Nasal cavity respiratory epithelium epithelial cell of viscerocranial mucosa (primary cell): ENCODE measurements around the gene TTLL10. TPM values are rescaled to one million over a fixed set of nuclear protein-coding genes. Genes with fewer than 3 reads are reported as not detected.

Experiments used
- total RNA-seq: library from RNA; depleted of rRNA; stranded (reverse); fragments of >200 nt; gene quantifications from 2 replicates; pipeline ENCODE4 v1.2.3, GENCODE V29; 2014

Gene TTLL10, protein sequence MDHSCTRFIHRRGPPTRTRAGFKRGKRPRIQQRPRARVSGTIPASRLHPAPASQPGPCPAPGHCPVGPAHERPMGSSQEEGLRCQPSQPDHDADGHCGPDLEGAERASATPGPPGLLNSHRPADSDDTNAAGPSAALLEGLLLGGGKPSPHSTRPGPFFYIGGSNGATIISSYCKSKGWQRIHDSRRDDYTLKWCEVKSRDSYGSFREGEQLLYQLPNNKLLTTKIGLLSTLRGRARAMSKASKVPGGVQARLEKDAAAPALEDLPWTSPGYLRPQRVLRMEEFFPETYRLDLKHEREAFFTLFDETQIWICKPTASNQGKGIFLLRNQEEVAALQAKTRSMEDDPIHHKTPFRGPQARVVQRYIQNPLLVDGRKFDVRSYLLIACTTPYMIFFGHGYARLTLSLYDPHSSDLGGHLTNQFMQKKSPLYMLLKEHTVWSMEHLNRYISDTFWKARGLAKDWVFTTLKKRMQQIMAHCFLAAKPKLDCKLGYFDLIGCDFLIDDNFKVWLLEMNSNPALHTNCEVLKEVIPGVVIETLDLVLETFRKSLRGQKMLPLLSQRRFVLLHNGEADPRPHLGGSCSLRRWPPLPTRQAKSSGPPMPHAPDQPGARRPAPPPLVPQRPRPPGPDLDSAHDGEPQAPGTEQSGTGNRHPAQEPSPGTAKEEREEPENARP
- total RNA-seq = 0.28 TPM in 1 of 2 replicates, not detected in the other

DNA sequence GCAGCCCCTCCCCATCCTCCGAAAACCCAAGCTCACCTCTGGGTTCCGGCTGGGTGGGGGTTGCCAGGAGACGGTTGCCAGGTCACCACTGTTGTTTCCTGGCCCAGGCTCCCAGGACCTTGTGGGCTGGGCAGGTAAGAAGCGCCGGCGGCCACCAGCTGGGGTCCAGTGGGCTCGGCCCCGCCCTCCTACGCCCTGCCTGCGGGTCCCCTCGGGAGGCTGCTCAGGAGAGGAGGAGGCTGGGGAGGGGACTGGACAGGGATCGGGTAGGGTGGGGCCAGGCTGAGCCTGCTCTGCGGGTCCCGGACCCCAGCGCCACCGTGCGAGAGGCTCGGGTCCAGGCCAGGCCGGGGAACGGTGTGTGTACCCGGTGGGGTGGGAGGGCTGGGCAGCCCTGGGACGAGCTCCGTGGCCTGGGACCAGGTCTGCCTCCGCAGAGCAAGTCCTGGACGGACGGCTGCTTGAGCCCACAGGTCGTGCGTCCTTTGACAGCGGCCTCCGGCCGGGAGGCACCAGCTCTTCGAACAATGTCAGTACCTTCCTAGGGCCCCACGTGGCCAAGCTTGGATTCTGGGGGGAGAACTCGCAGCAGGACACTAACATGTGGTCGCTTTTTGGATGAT is at the start of gene TTLL10:
Gene TTLL10 (plus strand): TSS at position 88 of the 623 bp plus-strand sequence. CDS start 5,336 bp downstream, outside the sequence.

DNA sequence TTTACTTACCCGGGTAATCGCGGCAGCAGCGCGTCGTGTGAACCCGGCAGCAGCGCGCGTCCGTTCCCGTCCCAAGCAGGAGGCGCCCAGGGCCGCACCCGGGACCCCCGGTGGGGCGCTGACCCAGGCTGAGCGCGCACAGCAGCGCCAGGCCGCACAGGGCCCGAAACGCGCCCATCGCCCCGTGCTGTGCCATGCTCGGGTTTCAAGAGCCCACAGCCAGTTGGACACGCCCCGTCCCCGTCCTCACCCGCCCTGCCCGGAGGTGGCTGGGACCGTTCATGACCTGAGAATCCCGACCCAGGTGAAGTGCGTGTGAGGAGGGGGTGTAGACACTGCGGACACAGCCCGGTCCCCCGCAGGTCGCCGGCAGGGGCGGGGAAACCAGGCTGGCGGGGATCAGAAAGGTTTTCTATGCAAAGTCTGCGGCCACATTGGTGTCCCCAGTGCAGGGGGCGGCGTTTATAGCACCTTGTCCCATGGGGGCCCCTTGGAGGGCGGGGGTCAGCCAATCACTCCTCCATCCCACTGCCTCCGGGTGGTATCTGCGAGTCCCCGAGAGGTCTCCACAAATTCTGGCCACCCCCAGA is 32.8 kb downstream of the TTLL10 start, which contains the start of gene TNFRSF18:
Gene TNFRSF18 (minus strand): TSS at position 217 of the 590 bp plus-strand sequence. CDS start 21 bp downstream, at position 196.

DNA sequence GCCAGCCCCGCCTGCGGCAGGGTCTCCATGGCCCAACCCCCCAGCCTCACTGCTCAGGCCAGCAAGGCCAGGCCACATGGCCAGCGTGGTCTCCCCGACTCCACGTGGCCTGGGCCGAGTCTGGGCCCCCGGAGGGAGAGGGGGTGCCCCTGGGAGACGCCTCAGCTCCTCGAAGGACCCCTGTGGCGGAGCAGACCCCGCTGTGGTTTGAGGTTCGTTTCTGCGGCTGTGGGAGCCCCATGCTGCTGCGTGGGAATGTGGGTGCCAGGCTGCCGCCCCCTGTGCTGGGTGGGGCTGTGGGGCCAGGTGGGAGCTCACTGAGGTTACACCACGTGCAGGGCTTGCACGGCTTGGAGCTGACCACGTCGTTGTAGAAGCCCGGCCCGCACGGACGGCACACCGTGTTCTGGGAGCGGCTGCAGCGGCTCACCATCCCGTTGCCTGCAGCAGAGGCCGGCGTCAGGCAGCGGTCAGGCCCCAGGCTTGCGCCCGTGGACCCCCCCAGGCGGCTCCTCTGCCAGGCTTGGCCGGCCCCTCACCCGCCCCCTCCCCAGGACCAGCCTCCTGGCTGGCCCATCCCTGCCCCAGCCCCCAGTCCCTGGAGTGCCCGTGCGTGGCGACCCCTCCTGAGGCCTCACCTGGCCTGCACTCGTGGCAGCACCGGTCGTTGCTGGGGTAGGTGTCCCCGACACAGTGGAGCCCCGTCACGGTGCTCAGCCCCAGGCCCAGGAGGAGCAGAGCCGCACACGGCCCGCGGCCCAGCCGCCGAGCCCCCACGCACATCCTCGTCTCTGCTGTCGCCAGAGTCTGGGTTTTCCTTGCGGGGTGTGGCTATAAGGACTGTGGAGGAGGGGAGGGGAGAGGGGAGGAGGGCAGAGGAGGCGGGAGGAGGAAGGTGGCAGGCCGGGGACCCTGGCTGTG is 39.9 kb downstream of the TTLL10 start, which contains the start of gene TNFRSF4:
Gene TNFRSF4 (minus strand): TSS at position 809 of the 921 bp plus-strand sequence. CDS start 26 bp downstream, at position 783.

DNA sequence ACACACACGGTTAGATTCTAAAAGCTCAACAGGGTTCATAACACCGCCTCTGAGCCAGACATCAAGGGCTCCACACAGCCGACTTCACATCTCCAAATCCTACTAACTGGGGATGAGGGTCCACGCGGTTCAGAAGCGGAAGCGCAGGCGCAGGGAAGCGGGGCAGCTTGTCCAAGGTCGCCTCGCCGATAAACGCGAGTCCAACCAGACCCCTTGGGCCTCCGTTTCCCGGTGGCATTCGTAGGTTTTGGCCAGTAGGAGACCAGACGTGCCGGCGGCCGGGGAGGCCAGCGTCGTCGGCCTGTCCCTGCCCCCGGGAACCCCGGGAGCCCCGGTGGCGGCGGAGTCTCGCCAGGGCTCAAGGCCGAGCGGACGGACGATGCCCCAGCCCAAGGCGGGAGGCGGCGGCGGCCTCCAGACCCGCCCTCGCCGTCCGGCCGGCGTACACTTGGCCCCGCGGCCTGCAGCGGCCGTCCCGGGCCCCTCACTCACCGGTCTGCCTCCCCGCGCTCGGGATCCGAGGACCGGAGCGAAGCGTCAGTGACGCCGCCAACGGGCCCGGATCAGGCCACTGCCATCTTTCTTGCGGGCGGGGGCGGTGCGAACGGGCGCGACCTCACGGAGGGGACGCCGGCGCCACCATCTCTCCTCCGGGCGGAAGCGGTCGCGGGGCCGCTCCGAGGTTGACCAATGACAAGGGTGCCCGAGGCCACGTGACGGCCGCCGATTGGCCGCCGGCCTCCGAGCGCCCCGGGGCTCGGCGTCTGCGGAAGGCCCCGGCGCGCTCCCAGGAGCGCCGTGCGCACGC is 57.9 kb downstream of the TTLL10 start, which contains the start of gene SDF4:
Gene SDF4 (minus strand): TSS at position 602 of the 808 bp plus-strand sequence. CDS start 3,229 bp downstream, outside the sequence.

DNA sequence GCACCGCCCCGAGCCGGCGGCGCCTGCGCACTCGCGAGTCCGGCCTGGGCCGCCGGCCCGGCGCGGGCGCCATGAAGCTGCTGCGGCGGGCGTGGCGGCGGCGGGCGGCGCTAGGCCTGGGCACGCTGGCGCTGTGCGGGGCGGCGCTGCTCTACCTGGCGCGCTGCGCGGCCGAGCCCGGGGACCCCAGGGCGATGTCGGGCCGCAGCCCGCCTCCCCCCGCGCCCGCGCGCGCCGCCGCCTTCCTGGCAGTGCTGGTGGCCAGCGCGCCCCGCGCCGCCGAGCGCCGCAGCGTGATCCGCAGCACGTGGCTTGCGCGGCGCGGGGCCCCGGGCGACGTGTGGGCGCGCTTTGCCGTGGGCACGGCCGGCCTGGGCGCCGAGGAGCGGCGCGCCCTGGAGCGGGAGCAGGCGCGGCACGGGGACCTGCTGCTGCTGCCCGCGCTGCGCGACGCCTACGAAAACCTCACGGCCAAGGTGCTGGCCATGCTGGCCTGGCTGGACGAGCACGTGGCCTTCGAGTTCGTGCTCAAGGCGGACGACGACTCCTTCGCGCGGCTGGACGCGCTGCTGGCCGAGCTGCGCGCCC is 58.6 kb downstream of the TTLL10 start, which contains the start of gene B3GALT6:
Gene B3GALT6 (plus strand): TSS at position 30 of the 588 bp plus-strand sequence. CDS start 42 bp downstream, at position 72.

DNA sequence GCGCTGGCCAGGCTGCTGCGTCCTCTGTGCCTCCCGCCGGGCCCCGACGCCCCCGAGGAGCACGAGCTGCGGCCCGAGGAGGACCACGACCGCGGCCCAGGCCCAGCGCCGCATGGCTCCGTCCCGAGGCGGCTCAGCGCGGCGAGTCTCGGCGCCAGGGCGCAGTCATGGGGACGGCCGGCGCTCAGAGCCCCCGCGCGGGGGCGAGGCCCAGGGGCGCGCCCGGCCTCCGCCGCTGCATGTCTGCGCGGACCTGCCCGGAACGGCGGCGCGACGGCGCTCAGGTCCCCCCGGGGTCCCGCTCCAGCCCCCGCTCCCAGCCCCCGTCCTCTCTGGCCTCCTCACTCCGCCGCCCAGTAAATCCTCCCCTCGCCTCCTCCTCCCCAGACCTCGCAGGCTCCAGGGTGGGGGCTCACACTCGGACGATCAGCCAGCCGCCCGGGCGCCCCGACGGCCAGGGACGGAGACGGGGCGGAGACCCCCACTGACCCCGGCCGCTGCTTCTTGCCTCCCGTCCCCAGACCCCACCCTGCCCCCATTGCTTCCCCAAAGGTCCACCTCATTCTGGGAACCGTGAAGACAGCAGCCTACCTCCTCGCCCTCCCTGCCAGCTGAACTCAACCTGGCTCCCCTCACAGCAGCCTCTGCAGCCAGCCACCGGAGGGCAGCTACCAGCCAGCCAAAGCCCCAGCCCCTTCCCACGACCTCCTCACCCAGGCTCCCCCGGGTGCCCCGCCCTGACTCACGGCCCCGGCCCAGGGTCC is 73.1 kb downstream of the TTLL10 start, which contains the start of gene C1QTNF12:
Gene C1QTNF12 (minus strand): TSS at position 146 of the 764 bp plus-strand sequence. CDS start 32 bp downstream, at position 114.

Other genes starting within 250 kb of the TTLL10 start
- gene SAMD11, start 250.0 kb upstream of the TTLL10 start, total RNA-seq = under 0.01 TPM in 2 replicates
- gene NOC2L, start 214.6 kb upstream of the TTLL10 start, total RNA-seq = 110 and 135 TPM in 2 replicates
- gene KLHL17, start 213.3 kb upstream of the TTLL10 start, total RNA-seq = 3.1 and 7.7 TPM in 2 replicates
- 4.4 and 6.2 TPM in 2 replicates for gene PLEKHN1, start 207.4 kb upstream of the TTLL10 start, total RNA-seq
- 0.07 TPM in 1 of 2 replicates, not detected in the other for gene PERM1, start 191.8 kb upstream of the TTLL10 start, total RNA-seq
- gene HES4, start 173.8 kb upstream of the TTLL10 start, total RNA-seq = 34.5 and 46.5 TPM in 2 replicates
- gene ISG15, start 160.4 kb upstream of the TTLL10 start, total RNA-seq = 25.1 and 119 TPM in 2 replicates
- 157 and 485 TPM in 2 replicates for gene AGRN, start 153.8 kb upstream of the TTLL10 start, total RNA-seq
- 2.6 and 14.7 TPM in 2 replicates for gene RNF223, start 99.6 kb upstream of the TTLL10 start, total RNA-seq
- gene C1orf159, start 57.8 kb upstream of the TTLL10 start, total RNA-seq = 6.5 and 9.3 TPM in 2 replicates
- 0.34 and 1.5 TPM in 2 replicates for gene TNFRSF18, start 32.7 kb downstream of the TTLL10 start, total RNA-seq
- 0.14 TPM in 1 of 2 replicates, not detected in the other for gene TNFRSF4, start 40.3 kb downstream of the TTLL10 start, total RNA-seq
- 76.9 and 124 TPM in 2 replicates for gene SDF4, start 58.1 kb downstream of the TTLL10 start, total RNA-seq
- 24.4 and 25.6 TPM in 2 replicates for gene B3GALT6, start 58.4 kb downstream of the TTLL10 start, total RNA-seq
- gene C1QTNF12, start 72.8 kb downstream of the TTLL10 start, total RNA-seq = 0.93 and 1.4 TPM in 2 replicates
- 46.3 and 60.5 TPM in 2 replicates for gene UBE2J2, start 100.0 kb downstream of the TTLL10 start, total RNA-seq
- gene SCNN1D, start 106.6 kb downstream of the TTLL10 start, total RNA-seq = 0.68 and 1.4 TPM in 2 replicates
- gene ACAP3, start 134.1 kb downstream of the TTLL10 start, total RNA-seq = 17.4 and 57.2 TPM in 2 replicates
- gene PUSL1, start 134.7 kb downstream of the TTLL10 start, total RNA-seq = 16.9 and 25.6 TPM in 2 replicates
- 55.4 and 66.1 TPM in 2 replicates for gene INTS11, start 150.8 kb downstream of the TTLL10 start, total RNA-seq
- gene CPTP, start 150.9 kb downstream of the TTLL10 start, total RNA-seq = 19.8 and 32.1 TPM in 2 replicates
- gene TAS1R3, start 157.4 kb downstream of the TTLL10 start, total RNA-seq = under 0.01 and 0.36 TPM in 2 replicates
- gene DVL1, start 175.5 kb downstream of the TTLL10 start, total RNA-seq = 204 and 206 TPM in 2 replicates
- gene MXRA8, start 184.7 kb downstream of the TTLL10 start, total RNA-seq = 0.34 and 1.1 TPM in 2 replicates
- gene AURKAIP1, start 201.3 kb downstream of the TTLL10 start, total RNA-seq = 60.4 and 110 TPM in 2 replicates
- 57.4 and 139 TPM in 2 replicates for gene CCNL2, start 225.5 kb downstream of the TTLL10 start, total RNA-seq
- 50.2 and 56.3 TPM in 2 replicates for gene MRPL20, start 233.4 kb downstream of the TTLL10 start, total RNA-seq
- 4.4 and 18.2 TPM in 2 replicates for gene ANKRD65, start 247.4 kb downstream of the TTLL10 start, total RNA-seq